GM19238 (cell line): ENCODE data around the gene SOWAHD.
"Not testable (repeated sequence)": the region's sequence is repeated elsewhere in the genome, so short reads cannot be mapped to it uniquely, and the experiment has no call there.

Experiments
- DNase-seq: peaks from one replicate; pipeline ENCODE4 v3.0.0; 2011; ENCODE audit warnings: low spot score; ENCODE audit not compliant: insufficient read length

Gene SOWAHD, protein sequence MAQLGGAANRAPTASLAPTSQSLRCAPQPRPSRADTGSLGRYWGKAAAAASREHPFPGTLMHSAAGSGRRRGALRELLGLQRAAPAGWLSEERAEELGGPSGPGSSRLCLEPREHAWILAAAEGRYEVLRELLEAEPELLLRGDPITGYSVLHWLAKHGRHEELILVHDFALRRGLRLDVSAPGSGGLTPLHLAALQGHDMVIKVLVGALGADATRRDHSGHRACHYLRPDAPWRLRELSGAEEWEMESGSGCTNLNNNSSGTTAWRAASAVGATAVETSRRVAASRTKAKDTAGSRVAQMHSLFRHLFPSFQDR

DNA sequence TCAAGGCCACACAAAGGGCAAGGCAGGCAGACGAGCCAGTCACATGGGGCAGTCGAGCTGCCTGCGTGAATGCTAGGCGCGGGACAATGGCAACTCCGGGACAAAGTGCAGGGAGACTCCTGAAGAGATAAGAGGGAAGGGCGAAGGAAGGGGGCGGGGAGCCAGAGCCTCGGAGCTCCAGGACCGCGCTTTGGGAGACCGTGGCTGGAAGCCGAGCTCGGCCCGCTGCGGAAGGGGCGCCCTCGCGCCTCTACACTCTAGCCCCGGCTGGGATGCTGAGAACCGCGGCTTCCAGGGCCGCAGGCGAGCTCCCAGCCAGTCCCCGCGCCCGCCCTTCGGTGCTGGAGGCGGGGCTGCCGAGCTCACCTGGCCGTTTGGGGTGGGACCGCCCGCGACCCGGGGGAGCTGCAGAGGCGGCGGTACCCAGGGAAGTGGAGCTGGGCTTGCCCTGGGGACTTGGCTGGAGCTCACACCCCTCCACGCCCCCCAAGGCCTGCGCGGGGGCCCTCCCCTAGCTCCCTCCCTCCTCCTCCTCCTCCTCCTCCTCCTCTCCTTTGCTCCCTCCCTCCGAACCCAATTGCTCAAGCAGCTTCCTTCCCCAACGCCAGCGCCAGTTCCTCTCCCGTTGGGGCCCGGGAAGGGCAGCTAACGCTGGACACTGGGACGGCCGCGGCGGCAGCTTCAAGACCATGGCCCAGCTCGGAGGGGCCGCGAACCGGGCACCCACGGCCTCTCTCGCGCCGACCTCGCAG, at the start of gene SOWAHD:
Gene SOWAHD, plus strand, starts transcription at position 610 of the 752 bp plus-strand sequence. Its CDS starts 80 bp downstream, at position 690.
- no peak for DNase-seq

DNA sequence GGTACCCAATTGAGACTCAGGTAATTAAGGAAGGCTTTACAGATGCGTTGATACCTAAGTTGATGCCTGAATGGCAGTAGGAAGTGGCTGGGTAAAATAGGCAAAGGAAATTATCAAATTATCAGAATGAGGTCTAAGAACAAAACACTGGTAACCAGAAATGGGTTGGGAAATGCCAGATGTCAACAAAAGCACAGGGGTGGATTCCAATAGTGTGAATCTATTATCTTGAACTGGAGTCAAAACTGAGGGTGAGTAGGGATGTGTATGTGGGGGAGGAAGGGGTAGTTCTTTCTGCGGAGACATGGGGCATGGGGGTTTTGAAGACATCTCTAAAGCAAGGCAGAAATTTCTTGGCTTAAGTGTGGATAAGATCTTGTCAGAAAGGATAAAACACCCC, 49.5 kb upstream of the SOWAHD start:
- DNase-seq, result no peak

DNA sequence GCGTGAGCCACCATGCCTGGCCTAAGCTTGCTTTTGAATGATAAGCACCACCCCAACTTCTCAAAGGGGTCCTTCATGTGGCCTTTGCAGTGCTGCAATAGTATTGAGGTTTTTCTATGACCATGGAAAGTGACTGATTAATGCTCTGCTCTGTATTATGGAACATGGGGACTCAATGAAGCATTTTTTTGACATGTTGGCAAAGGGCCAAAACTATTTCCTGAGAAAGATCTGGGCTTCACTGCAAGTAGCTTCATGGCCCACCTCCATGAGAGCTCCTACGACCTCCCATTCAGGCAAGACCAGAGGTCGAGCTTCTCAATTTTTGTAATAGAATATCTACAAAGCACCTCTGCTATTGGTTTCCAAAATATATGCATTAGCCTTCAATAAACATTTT, 48.8 kb upstream of the SOWAHD start:
- no peak for DNase-seq

DNA sequence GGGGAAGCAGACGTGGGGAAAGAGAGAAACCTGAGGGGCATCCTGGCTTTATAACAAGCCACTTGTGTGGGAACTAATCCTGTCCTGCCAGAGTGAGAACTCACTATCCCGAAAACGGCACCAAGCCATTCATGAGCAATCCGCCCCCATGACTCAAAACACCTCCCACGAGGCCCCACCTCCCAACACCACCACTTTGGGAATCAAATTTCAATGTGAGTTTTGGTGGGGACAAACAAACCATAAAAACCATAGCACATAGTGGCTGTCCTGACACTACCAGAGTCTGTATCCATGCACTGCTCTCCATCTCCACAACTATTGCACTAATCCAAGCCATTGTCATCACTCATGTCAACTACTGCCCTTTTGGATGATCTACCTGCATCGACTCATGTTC, 36.9 kb upstream of the SOWAHD start:
- DNase-seq, result no peak

DNA sequence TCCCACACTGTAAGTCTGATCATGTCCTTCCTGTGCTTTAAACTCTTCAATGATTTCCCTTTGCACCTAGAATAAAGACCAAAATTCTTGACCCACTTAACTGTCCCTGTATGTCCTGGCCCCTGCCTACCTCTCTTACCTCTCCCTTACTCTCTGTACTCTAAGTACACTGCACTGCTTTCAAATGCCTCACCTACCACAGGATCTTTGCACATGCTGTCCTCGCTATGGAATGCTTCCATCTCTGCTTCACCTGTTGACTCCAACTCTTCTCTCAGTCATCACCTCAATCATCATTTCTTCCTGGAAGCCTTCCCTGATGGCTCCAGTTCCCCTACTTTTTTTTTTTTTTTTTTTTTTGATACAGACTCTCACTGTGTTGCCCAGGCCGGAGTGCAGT, 36.5 kb upstream of the SOWAHD start:
- DNase-seq, result no peak

DNA sequence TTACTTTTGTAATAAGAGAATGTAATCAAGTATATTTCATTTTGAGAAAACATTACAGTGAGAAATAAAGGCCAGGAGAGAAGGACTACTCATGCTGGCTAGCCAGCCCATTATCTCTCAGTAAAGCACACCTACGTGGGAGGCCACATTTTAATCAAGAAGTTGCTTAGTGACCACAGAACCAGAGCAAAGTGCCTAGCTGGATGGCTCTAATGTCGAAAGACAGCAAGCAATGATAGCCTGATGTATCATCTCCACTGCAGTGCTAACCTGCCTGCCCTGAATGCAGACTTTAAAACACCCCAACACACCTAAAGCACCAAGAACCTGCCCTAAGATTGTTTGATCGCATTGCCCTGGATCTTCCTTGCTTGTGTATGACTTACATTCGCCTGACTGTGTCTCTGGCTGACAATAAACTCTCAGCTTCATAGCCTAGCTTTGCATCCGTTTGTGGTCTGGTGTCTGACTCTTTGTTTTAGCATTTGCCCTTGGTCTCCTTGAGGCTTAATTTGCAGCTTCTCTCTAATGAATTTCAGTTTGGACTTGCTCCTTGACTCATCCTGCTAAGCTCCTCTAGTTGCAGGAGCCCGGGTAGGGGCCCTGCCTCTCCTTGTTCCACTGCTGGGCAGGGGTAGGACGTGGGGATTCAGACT, 31.4 kb upstream of the SOWAHD start:
- no peak for DNase-seq

DNA sequence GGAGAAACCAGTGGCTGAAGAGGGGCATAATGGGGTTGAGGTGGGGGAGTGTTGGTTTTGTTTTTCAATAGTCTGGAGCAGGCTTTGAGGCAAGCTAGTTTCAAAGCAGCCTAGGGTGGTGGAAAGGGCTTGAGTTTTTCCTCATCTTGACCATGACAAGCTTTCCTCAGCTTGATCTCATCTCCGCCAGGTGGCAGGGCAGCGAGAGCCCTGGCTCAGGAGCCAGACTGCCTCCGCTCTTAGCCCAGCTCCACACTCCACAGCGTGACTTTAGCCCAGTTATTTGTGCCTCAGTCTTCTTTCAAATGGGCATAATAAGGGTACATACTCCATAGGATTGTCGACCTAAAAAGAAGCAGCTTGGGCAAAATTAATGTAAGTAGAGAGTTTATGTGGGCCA, 29.9 kb upstream of the SOWAHD start:
- DNase-seq, result no peak

DNA sequence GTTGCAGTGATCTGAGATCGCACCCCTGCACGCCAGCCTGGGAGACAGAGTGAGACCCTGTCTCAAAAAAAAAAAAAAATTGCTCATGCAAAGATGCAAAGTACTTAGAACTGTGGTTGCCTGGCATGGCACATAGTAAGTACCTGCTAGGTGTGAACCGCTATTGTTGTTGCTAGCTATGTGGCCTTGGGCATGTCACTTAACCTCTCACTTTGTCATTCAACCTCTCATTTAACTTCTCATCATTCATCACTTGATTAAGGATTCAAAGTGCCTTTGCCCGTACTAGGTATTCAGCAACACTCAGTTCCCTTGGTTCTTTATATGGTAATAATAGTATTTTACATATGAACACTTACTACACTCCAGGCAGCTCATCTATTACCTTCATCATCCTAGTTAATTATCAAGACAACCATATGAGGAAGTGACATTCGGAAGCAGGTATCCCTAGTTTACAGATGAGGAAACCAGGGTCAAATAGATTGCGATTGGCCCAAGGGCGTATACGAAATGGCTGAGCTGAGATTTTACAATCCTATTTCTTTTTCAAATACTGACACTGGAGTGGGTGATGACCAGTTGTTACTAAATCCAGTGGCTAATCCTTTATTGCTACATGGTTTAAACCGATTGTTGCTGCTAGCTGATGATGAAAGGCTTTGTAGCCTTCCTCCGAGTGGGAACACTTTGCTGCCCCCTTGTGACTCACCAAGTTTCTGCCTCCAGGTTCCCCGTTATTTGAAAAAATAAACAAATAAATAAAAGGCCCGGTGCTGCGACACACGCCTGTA, 28.8 kb upstream of the SOWAHD start:
- peak; percentile 46 for DNase-seq

DNA sequence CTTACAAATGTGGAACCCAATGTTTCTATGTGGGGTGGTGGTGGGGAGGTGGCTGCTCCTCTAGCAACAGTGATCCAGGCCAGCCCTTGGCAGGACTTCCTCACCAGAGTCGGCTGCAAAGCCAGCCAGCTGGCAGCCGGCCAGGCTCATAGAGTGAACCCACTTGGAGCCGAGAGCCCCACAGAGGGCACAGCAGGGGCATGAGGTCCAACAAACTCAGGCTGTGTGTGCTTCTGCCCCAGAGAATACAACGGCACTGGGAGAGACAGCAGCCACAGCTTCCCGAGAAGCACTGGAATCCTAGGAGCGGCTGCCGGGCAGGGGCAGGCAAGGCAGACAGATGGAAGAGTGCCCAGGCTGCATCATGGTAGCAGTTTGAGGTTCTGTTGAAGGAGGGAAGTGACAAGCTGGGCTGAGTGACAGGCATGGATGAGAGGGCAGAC, 23.5 kb upstream of the SOWAHD start:
- no peak for DNase-seq

DNA sequence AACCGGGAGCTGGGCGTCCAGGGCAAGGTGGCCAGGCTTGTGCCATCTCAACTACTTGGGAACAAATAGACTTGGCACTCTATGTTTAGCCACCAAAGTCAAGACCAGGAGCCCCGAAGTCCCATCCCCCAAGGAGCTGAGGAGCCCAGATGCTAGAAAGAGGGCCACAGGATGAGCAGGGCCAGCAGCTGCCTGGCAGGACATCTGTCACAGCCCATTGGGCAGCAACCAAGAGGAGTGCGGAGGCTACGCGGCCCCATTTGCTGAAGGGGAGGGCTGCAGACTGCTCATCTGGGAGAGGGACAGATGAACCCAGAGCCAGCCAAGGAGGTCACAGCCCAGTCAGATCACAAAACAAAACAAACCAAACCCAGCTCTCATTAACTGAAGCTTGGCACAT, 22.9 kb upstream of the SOWAHD start:
- DNase-seq, result no peak

DNA sequence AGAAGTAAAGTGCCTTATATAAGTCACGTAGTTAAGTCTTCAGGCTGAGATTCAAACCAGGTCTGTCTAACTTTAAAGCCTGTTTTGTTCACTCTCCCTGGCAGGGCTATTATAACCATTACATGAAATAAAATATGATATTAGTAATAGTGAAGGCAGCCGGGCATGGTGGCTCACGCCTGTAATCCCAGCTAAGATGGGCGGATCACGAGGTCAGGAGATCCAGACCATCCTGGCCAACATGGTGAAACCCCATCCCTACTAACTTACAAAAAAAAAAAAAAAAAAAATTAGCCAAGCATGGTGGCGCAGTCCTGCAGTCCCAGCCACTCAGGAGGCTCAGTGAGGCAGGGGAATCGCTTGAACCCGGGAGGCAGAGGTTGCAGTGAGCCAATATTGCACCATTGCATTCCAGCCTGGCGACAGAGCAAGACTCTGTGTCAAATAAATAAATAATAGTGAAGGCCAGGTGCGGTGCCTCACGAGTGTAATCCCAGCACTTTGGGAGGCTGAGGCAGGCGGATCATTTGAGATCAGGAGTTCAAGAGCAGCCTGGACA, 22.1 kb upstream of the SOWAHD start:
- DNase-seq, result no peak

DNA sequence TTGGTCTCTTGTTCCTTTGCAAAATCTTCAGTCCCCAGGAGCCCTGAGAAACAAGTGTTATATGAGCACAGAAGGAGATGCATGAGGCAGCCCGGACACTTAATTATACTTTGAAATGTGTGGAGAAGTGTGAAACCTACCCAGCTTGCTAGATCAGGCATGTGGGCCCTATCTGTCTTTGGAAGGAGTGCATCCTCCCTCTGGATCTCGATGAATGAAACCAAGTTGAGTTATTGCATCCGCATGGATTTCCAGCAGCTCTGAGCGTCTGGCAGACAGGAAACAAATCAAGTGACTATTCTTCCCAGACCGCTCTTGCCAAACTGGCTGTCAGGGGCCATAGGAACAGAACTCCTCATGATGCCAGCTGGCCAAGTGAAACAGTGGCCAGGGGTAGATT, 19.6 kb upstream of the SOWAHD start:
- DNase-seq, result no peak

DNA sequence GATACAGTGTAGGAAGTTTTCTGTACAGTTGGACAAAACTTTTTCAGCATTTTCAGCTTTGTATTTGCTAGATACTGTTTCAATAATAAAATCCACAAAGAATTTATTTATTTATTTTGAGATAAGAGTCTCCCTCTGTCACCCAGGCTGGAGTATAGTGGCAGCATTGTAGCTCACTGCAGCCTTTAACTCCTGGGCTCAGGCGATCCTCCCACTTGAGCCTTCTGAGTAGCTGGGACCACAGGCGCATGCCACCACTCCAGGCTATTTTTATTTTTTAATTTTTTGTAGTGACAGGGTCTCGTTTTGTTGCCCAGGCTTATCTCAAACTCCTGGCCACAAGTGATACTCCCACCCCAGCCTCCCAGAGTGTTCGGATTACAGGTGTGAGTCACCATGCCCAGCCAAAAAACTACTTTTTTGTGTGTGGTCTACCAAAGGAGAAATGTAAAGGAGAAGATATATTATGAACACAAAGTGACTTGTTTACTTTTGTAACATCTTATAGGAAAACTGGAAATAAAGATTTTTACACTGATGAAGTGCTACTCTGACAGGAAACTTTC, 13.0 kb upstream of the SOWAHD start:
- no peak for DNase-seq

DNA sequence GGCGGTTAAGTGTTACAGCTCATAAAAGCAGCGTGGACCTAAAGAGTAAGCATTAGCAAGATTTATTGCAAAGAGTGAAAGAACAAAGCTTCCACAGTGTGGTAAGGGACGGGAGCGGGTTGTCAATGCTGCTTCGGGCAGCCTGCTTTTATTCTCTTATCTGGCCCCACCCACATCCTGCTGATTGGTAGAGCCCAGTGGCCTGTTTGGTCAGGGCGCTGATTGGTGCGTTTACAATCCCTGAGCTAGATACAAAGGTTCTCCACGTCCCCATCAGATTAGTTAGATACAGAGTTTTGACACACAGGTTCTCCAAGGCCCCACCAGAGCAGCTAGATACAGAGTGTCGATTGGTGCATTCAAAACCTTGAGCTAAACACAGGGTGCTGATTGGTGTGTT, 8.3 kb upstream of the SOWAHD start:
- not testable (repeated sequence) for DNase-seq

DNA sequence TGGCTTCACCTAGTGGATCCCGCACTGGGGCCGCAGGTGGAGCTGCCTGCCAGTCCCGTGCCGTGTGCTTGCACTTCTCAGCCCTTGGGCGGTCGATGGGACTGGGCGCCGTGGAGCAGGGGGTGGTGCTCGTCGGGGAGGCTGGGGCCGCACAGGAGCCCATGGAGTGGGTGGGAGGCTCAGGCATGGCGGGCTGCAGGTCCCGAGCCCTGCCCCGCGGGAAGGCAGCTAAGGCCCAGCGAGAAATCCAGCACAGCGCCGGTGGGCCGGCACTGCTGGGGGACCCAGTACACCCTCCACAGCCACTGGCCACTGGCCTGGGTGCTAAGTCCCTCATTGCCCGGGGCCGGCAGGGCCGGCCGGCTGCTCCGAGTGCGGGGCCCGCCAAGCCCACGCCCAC, 7.6 kb upstream of the SOWAHD start:
- not testable (repeated sequence) for DNase-seq

DNA sequence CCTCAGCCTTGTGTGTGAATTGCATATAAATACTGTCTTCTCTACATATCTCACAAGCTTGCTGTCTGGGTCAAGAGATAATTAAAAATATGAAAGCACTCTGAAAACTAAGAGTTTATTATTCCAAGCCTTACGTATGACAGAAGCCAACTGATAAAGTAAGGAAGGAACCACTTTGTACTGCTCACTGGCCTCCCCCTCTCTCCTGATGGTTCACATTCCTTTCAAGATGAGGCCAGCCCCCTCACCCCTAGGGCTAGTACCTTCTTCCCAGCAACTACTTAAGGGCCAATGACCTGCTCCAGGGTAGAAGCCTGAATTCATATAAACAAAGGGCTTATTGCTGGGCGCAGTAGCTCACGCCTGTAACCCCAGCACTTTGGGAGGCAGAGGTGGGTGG, 5.4 kb upstream of the SOWAHD start:
- no peak for DNase-seq

DNA sequence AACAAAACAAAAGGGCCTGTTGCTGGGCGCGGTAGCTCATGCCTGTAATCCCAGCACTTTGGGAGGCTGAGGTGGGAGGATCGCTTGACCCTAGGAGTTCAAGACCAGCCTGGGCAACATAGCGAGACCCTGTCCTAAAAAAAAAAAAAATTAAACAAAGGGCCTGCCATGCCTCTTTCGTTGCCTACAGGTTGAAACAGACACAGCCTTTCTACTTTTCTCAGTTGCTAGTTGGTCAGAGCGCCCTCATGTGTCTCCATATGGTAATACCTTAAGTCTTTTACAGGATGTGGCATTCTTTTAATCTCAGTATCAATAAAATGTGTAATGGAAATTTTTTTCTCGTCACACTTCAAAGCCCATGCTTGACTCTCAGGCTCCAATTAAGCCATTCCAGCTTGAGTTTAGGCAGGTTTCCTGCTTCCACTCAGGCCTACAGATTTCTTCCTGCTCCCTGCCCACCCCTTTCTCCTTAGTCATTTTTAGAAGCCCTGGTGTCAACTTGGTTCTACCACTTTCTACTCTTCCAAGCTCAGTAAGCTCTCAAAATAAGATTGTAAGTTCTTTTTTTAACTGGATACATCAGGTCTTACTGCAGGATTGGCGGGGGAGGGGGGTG, 4.6 kb upstream of the SOWAHD start:
- no peak for DNase-seq

DNA sequence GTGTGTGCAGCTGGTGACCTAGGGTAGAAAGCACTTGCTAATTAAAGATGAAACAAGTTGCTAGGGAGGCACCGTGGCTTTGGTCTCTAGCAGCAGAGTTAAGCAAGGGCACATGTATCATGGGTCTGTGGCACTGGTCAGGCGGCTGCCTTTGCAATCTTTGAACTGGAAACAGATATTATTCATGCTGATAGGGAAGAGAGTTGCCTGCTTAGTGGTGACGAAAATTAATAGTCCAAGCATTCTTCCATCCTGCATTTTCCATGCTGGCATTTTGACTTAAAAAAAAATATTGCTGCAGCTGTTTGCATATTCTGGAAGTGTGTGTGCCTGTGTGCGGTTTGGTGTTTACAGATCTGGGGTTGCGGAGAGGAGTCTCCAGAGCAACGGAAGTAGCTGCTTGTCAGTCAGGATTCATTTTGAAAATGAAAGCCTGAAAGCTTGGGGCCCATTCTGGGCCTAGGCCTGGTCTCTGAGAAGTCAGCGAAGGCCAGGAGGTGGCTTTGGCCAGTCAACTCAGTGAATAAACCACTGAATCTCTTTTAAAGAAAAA, 2.3 kb upstream of the SOWAHD start:
- DNase-seq, result peak; percentile 73

DNA sequence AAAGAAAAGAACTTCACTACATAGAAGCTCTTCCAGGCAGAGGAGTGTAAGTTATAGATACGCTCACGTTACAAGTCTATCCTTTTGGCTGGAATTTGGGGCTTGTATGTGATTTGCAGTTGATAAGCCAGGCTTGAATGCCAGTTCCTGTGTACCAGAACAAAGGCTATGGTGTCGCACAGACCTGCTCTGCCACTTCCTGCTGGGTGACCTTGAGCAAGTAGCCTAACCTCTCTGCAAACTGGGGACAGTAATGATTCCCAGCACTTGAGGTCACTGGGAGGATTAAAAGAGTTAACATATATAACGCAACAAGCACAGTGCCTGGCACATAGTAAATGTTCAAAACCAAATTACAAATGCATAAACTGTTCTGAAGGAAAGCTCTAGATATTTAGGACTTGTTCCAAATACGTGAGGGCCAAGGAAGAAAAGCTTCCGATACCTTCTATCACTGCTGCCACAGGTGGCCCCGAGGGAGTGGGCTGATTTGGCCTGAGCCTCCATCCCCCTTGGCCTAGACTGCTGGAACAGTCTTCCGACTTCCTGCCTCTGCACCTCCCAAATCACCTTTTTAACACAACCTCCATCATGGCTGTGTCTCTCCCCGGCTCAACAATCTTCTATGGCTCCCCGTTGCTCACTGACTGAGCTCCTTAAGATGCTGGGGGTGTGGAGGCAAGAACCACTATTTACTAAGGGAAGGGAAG, 1.3 kb upstream of the SOWAHD start:
- no peak for DNase-seq

DNA sequence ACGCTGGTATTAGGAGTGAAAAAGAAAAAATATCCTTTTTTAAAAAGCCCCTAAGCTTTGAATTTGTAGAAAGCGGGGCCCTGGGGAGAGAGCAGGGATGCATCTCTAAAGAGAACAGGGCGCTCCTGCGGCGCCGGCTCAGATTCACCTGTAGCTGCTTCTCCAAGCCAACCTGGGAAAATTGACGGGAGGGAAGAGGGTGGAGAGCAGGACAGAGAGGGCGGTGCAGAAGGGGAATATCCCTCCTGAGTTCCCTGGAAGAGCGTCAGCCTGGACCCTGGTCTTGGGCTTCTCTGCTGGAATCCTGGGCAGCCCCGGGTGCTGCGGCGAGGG, 776 bp upstream of the SOWAHD start:
- no peak for DNase-seq
